ENCODE measurements around the gene MYH9. TPM values are rescaled to one million over a fixed set of nuclear protein-coding genes. Genes with fewer than 3 reads are reported as not detected.

The MYH9 gene
- total RNA-seq, 1 experiment from 2014 or later = 653 TPM

DNA sequence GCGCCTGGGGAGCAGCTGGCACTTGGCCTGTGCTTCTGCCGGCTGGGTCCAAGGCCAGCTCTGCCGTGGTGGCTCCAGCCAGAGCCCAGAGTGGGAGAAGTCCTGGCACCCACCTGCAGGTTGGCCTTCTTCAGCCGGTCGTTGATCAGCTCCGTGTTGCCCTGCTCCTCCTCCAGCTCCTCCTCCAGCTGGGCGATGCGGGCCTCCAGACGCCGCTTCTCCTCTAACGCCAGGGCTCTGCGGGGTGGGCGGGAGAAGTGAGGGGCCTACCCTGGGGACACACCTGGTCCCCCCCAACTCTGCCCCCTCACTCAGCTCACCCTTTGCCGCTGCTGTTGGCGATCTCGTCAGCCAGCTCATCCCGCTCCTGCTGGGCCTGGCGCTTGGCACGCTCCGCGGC, 102.2 kb downstream of the MYH9 start:
- TF ChIP-seq, protein P1, sequence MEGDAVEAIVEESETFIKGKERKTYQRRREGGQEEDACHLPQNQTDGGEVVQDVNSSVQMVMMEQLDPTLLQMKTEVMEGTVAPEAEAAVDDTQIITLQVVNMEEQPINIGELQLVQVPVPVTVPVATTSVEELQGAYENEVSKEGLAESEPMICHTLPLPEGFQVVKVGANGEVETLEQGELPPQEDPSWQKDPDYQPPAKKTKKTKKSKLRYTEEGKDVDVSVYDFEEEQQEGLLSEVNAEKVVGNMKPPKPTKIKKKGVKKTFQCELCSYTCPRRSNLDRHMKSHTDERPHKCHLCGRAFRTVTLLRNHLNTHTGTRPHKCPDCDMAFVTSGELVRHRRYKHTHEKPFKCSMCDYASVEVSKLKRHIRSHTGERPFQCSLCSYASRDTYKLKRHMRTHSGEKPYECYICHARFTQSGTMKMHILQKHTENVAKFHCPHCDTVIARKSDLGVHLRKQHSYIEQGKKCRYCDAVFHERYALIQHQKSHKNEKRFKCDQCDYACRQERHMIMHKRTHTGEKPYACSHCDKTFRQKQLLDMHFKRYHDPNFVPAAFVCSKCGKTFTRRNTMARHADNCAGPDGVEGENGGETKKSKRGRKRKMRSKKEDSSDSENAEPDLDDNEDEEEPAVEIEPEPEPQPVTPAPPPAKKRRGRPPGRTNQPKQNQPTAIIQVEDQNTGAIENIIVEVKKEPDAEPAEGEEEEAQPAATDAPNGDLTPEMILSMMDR (IDR thresholded peaks at IDR 0.05; ENCODE audit: unreplicated experiment) = no peak
- DNase-seq (ENCODE audit: unreplicated experiment) = no peak
- ChIA-PET CTCF (interaction anchor here (0.6 to 3.5 kb wide), 13 partner anchors 7 to 1171 kb away, joined by 3 to 18 read pairs (median 3); no protein-coding TSS in a partner anchor), POLR2A (interaction anchor here (1.1 to 1.4 kb wide), 3 partner anchors 8 to 195 kb away, joined by 3 to 4 read pairs (median 3); no protein-coding TSS in a partner anchor)
- Mint-ChIP-seq H3K4me1 (ENCODE audit: insufficient read depth, unreplicated experiment) (no peaks in the 10 kb centered on the region), H3K27ac (ENCODE audit: low read depth, unreplicated experiment) (no peak overlapping the region), H3K9me3 (ENCODE audit: unreplicated experiment) (no peaks in the 10 kb centered on the region), H3K27me3 (ENCODE audit: insufficient read depth, unreplicated experiment) (no peaks in the 10 kb centered on the region), H3K4me3 (ENCODE audit: unreplicated experiment) (no peak overlapping the region), H3K36me3 (ENCODE audit: insufficient read depth, unreplicated experiment) (peaks cover 97% of the 10 kb centered on the region)
- no TSS peak for BruUV-seq (replicated peaks)
- intact Hi-C loops (cut with micrococcal nuclease) = no loop called here

- intact Hi-C loops (cut with micrococcal nuclease) = no loop called here
- DNase-seq (ENCODE audit: unreplicated experiment) = no peak
- no peaks in the 10 kb centered on the region for H3K27me3 Mint-ChIP-seq (ENCODE audit: insufficient read depth, unreplicated experiment)
- ChIA-PET CTCF (interaction anchor here (0.8 to 3.5 kb wide), 7 partner anchors 10 to 187 kb away, joined by 3 to 18 read pairs (median 3); no protein-coding TSS in a partner anchor), POLR2A (interaction anchor here (1.1 kb wide), 1 partner anchor 8 kb away, joined by 4 read pairs; no protein-coding TSS in a partner anchor)
- TF ChIP-seq, protein P1 (IDR thresholded peaks at IDR 0.05; ENCODE audit: unreplicated experiment) = no peak
- BruUV-seq (replicated peaks) = no TSS peak
- no peak overlapping the region for H3K4me3 Mint-ChIP-seq (ENCODE audit: unreplicated experiment)
- H3K27ac Mint-ChIP-seq (ENCODE audit: low read depth, unreplicated experiment) = no peak overlapping the region
- peaks cover 100% of the 10 kb centered on the region for H3K36me3 Mint-ChIP-seq (ENCODE audit: insufficient read depth, unreplicated experiment)
- H3K9me3 Mint-ChIP-seq (ENCODE audit: unreplicated experiment) = no peaks in the 10 kb centered on the region
- no peaks in the 10 kb centered on the region for H3K4me1 Mint-ChIP-seq (ENCODE audit: insufficient read depth, unreplicated experiment)
Observed at GRCh38 chr22:36285017-36285416, 102.8 kb downstream of the MYH9 start.

- peaks cover 4% of the 10 kb centered on the region for H3K4me1 Mint-ChIP-seq (ENCODE audit: insufficient read depth, unreplicated experiment)
- BruUV-seq (replicated peaks) = no TSS peak
- TF ChIP-seq, protein P1 (IDR thresholded peaks at IDR 0.05; ENCODE audit: unreplicated experiment) = no peak
- no peak overlapping the region for H3K27ac Mint-ChIP-seq (ENCODE audit: low read depth, unreplicated experiment)
- intact Hi-C loops (cut with micrococcal nuclease) = no loop called here
- no peaks in the 10 kb centered on the region for H3K9me3 Mint-ChIP-seq (ENCODE audit: unreplicated experiment)
- no peak for DNase-seq (ENCODE audit: unreplicated experiment)
- ChIA-PET POLR2A (no interaction called here), CTCF (interaction anchor here (0.6 to 1.2 kb wide), 4 partner anchors 17 to 186 kb away, joined by 3 to 4 read pairs (median 3); no protein-coding TSS in a partner anchor)
- H3K27me3 Mint-ChIP-seq (ENCODE audit: insufficient read depth, unreplicated experiment) = no peaks in the 10 kb centered on the region
- peaks cover 100% of the 10 kb centered on the region for H3K36me3 Mint-ChIP-seq (ENCODE audit: insufficient read depth, unreplicated experiment)
- H3K4me3 Mint-ChIP-seq (ENCODE audit: unreplicated experiment) = no peak overlapping the region
Observed at GRCh38 chr22:36284171-36284571, 103.6 kb downstream of the MYH9 start.

DNA sequence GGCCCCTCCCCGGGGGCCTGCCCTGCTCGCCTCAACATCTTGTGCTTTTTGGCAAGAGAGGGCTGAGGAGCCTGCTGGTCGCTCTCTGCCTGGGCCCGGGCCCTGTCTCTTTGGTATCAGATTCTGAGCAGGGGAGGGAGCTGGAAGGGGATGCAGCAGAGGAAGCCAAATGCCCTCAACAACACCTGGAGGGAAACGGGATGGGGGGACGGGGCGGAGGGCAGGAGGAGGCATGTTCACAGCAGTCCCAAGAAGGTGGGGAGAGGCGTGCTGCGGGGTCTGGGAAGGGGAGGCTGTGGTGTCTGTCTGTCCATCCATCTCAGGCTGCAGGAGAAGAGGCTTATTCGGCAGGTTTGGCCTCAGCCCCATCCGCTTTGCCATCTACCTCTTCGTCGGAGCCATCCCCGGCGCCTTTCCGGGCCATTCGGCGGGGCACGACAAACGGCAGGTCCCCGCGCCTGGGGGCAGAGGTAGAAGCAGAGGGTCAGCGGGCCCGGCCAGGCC, 105.4 kb downstream of the MYH9 start:
- Mint-ChIP-seq H3K36me3 (ENCODE audit: insufficient read depth, unreplicated experiment) (peaks cover 91% of the 10 kb centered on the region), H3K27me3 (ENCODE audit: insufficient read depth, unreplicated experiment) (no peaks in the 10 kb centered on the region), H3K4me3 (ENCODE audit: unreplicated experiment) (no peak overlapping the region), H3K9me3 (ENCODE audit: unreplicated experiment) (no peaks in the 10 kb centered on the region), H3K4me1 (ENCODE audit: insufficient read depth, unreplicated experiment) (peaks cover 6% of the 10 kb centered on the region), H3K27ac (ENCODE audit: low read depth, unreplicated experiment) (no peak overlapping the region)
- TF ChIP-seq, protein P1 (IDR thresholded peaks at IDR 0.05; ENCODE audit: unreplicated experiment) = no peak
- ChIA-PET CTCF (interaction anchor here (1.3 kb wide), 1 partner anchor 19 kb away, joined by 3 read pairs; no protein-coding TSS in a partner anchor), POLR2A (no interaction called here)
- BruUV-seq (replicated peaks) = no TSS peak
- DNase-seq (ENCODE audit: unreplicated experiment) = no peak
- intact Hi-C loops (cut with micrococcal nuclease) = no loop called here

Measured in MCF 10A (cell line).